ENCODE measurements around the gene TMEM184A. TPM values are rescaled to one million over a fixed set of nuclear protein-coding genes. Genes with fewer than 3 reads are reported as not detected.
A peak's percentile ranks its signal among the peaks of the same experiment; 100 is the strongest.

The TMEM184A gene
- total RNA-seq, 1 donor from 2014 or later, result 0.27 TPM

DNA sequence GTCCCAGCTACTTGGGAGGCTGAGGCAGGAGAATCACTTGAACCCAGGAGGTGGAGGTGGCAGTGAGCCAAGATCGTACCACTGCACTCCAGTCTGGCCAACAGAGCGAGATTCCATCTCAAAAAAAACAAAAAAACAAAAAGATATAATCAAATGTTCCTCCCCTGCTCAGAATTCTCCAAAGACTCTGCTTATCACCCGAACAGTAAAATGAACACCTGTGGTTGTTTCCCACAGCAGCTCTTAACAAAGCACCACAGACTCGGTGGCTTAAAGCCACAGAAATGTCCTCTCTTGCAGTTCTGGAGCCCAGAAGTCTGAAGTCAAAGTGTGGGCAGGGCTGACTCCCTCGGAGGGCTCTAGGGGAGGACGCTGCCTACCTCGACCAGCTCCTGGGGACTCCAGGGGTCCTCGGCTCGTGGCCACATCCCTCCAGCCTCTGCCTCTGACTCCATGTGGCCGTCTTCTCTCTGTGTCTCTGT, 47.7 kb downstream of the TMEM184A start:
- H3K9me3 Mint-ChIP-seq (ENCODE audit: unreplicated experiment), result no peaks in the 10 kb centered on the region
- no peaks in the 10 kb centered on the region for H3K27me3 Mint-ChIP-seq (ENCODE audit: unreplicated experiment)
- DNase-seq (ENCODE audit: extremely low spot score, unreplicated experiment), result no peak
- TF ChIP-seq, protein P1, sequence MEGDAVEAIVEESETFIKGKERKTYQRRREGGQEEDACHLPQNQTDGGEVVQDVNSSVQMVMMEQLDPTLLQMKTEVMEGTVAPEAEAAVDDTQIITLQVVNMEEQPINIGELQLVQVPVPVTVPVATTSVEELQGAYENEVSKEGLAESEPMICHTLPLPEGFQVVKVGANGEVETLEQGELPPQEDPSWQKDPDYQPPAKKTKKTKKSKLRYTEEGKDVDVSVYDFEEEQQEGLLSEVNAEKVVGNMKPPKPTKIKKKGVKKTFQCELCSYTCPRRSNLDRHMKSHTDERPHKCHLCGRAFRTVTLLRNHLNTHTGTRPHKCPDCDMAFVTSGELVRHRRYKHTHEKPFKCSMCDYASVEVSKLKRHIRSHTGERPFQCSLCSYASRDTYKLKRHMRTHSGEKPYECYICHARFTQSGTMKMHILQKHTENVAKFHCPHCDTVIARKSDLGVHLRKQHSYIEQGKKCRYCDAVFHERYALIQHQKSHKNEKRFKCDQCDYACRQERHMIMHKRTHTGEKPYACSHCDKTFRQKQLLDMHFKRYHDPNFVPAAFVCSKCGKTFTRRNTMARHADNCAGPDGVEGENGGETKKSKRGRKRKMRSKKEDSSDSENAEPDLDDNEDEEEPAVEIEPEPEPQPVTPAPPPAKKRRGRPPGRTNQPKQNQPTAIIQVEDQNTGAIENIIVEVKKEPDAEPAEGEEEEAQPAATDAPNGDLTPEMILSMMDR (IDR thresholded peaks at IDR 0.05), result no peak
- H3K27ac Mint-ChIP-seq (ENCODE audit: unreplicated experiment), result no peak overlapping the region
- H3K4me1 Mint-ChIP-seq (ENCODE audit: unreplicated experiment), result peaks cover 10% of the 10 kb centered on the region
- H3K4me3 Mint-ChIP-seq (ENCODE audit: unreplicated experiment), result no peak overlapping the region
- no peaks in the 10 kb centered on the region for H3K36me3 Mint-ChIP-seq (ENCODE audit: unreplicated experiment)

GRCh38 chr7:1505731-1506550, 50.1 kb downstream of the TMEM184A start:
- Mint-ChIP-seq H3K36me3 (ENCODE audit: unreplicated experiment) (peaks cover 5% of the 10 kb centered on the region), H3K27me3 (ENCODE audit: unreplicated experiment) (no peaks in the 10 kb centered on the region), H3K27ac (ENCODE audit: unreplicated experiment) (no peak overlapping the region), H3K4me3 (ENCODE audit: unreplicated experiment) (peak overlapping the region; percentile 44), H3K9me3 (ENCODE audit: unreplicated experiment) (no peaks in the 10 kb centered on the region), H3K4me1 (ENCODE audit: unreplicated experiment) (peaks cover 16% of the 10 kb centered on the region)
- no peak for DNase-seq (ENCODE audit: extremely low spot score, unreplicated experiment)
- TF ChIP-seq, protein P1 (IDR thresholded peaks at IDR 0.05), result no peak

DNA sequence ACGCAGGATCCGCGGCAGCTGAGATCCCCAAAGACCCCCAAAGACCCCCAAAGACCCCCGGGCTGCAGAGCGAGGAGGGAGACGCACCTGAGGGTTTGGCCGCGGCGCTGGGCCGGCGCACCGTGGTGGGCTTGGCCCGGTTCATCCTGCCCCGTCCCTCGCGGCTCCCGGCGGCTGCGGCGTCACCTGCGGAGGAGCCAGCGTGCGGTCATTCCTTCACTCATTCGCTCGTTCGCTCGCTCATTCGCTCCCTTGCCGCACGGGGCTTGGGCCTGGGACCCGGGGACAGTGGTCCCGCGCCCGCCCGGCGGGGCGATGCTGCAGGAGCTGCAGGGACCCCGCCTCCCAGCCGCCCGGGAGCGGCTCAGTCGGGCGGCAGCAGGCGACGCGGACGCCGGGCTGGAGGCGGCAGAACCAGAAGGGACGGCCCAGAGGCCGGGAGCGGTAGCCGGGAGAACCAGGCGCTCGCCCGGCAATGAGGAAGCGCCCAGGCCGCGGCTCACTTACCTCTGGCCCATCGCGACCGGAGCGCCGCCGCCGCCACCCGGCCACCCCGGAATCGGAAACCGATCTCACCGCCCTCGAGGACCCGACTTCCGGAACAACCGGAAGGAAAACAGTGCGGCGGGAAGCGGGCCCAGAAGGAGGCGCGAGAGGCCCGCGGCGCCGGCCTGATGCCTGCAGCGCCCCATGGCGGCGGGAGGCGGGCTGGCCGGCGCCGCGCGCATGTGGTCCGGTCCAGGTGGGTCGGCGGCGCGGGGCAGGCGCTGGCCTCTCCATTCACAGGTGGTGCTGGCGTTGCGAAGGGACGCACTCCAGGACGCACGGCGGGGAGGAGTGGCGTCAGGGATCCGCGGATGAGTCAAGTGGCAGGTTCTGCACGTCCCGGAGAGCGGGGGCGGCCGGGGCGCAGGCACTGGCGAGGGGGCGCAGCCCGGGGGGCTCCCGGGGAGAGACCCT, 51.9 kb downstream of the TMEM184A start, which contains the start of gene INTS1:
Gene INTS1 (minus strand): TSS at position 574 of the 960 bp plus-strand sequence. CDS start 429 bp downstream, at position 145.
- H3K27me3 Mint-ChIP-seq (ENCODE audit: unreplicated experiment), result no peaks in the 10 kb centered on the region
- H3K36me3 Mint-ChIP-seq (ENCODE audit: unreplicated experiment), result peaks cover 11% of the 10 kb centered on the region

DNA sequence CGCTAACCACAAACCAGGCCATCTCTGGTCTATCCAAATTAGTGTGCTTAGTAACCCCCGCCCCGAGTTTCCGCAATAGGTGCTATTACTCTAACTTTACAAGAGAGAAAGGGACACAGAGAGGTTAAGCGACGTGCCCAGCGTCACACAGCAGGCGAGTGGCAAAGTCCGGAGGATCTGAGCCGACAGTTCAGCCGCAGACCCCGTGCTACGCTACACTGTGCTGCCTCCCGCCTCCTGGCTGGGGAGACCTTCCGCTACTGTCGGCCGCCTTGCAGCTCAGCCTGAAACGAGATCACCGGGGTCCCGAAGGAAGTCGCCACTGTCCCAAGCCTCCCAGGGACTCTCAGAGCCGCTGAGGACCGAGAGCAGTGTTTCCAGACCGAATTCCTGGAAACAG, 52.6 kb downstream of the TMEM184A start:
- TF ChIP-seq, protein P1 (IDR thresholded peaks at IDR 0.05), result no peak
- DNase-seq (ENCODE audit: extremely low spot score, unreplicated experiment), result no peak
- Mint-ChIP-seq H3K4me3 (ENCODE audit: unreplicated experiment) (peak overlapping the region; percentile 87), H3K9me3 (ENCODE audit: unreplicated experiment) (no peaks in the 10 kb centered on the region), H3K27ac (ENCODE audit: unreplicated experiment) (no peak overlapping the region), H3K4me1 (ENCODE audit: unreplicated experiment) (peaks cover 16% of the 10 kb centered on the region), H3K36me3 (ENCODE audit: unreplicated experiment) (peaks cover 11% of the 10 kb centered on the region), H3K27me3 (ENCODE audit: unreplicated experiment) (no peaks in the 10 kb centered on the region)

More for the DNA sequence above, 51.9 kb downstream of the TMEM184A start, which contains the start of gene INTS1:
- DNase-seq (ENCODE audit: extremely low spot score, unreplicated experiment), result peak; percentile 95
- H3K9me3 Mint-ChIP-seq (ENCODE audit: unreplicated experiment), result no peaks in the 10 kb centered on the region
- H3K27ac Mint-ChIP-seq (ENCODE audit: unreplicated experiment), result peak within 1 kb of the TSS; percentile 31
- TF ChIP-seq, protein P1 (IDR thresholded peaks at IDR 0.05), result peak; percentile 95
- H3K4me1 Mint-ChIP-seq (ENCODE audit: unreplicated experiment), result peaks cover 16% of the 10 kb centered on the region
- peak within 1 kb of the TSS; percentile 87 for H3K4me3 Mint-ChIP-seq (ENCODE audit: unreplicated experiment)

Data from osteocyte (in vitro differentiated cells).